Calu3 (cell line): ENCODE data around the gene CACNA2D2. TPM values are rescaled to one million over a fixed set of nuclear protein-coding genes. Genes with fewer than 3 reads are reported as not detected.

Experiments
- BruUV-seq: library from RNA; stranded (reverse); fragments of 400-500 nt; replicated peaks from 2 replicates; lab custom pipeline; 2021; lab: Mats Ljungman, UMichigan
- CTCF ChIA-PET: fragments of 300-600 bp; sonication (Branson Sonifier 250); formaldehyde crosslinking; loops from one replicate; lab custom pipeline; 2022; ENCODE audit warnings: antibody characterized with exemption; lab: Charles Lee
- DNase-seq: peaks from one replicate; pipeline ENCODE4 v3.0.0; 2022
- H3K27ac Mint-ChIP-seq: one replicate; pipeline ENCODE4 v1.8.0; 2022; ENCODE audit warnings: mixed read lengths; ENCODE audit not compliant: unreplicated experiment
- H3K27me3 Mint-ChIP-seq: one replicate; pipeline ENCODE4 v1.8.0; 2022; ENCODE audit warnings: mixed read lengths; ENCODE audit not compliant: unreplicated experiment
- H3K36me3 Mint-ChIP-seq: one replicate; pipeline ENCODE4 v1.8.0; 2022; ENCODE audit warnings: mild to moderate bottlenecking, moderate library complexity, mixed read lengths; ENCODE audit not compliant: insufficient read depth, unreplicated experiment
- H3K4me1 Mint-ChIP-seq: one replicate; pipeline ENCODE4 v1.8.0; 2022; ENCODE audit warnings: mild to moderate bottlenecking, low read depth, mixed read lengths; ENCODE audit not compliant: unreplicated experiment
- H3K4me3 Mint-ChIP-seq: one replicate; pipeline ENCODE4 v1.8.0; 2022; ENCODE audit warnings: mild to moderate bottlenecking, low read depth, moderate library complexity, mixed read lengths; ENCODE audit not compliant: unreplicated experiment
- H3K9me3 Mint-ChIP-seq: one replicate; pipeline ENCODE4 v1.8.0; 2022; ENCODE audit warnings: low read depth, mixed read lengths; ENCODE audit not compliant: unreplicated experiment
- intact Hi-C: fragments of 100-400 bp; cut with micrococcal nuclease; formaldehyde crosslinking; loops from one replicate; pipeline ENCODE4 v1.10.0; 2022; ENCODE audit not compliant: unreplicated experiment
- total RNA-seq: library from RNA; stranded (reverse); gene quantifications from 2 replicates; pipeline ENCODE4 v1.2.3, GENCODE V29; 2022
- TF ChIP-seq, protein P1 (sequence below): fragments of 200-600 bp; IDR thresholded peaks from one replicate; pipeline ENCODE4 v1.8.0; 2022; ENCODE audit warnings: antibody characterized with exemption; ENCODE audit not compliant: unreplicated experiment

The CACNA2D2 gene
- total RNA-seq, 1 experiment from 2014 or later: 0.12 TPM

DNA sequence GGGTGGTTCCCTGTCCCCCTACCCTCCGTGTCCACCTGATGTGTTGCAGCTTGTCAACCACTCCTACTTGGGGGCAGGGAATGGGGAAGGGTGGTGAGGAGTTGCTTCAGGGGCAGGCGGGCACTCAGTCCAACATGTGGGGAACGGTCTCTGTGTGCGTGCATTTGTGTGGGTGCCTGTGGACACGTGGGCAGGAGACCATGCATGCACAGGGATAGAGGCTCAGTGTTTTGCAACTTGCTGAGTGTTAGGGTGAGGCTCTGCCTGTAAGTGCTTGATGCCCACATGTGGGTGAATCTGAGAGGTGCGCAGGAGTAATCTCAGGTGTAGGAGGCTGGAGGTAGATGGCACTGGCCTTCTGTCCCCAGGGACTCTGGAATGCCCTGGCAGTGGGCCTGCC is 119.7 kb downstream of the CACNA2D2 start:
- no TSS peak for BruUV-seq

DNA sequence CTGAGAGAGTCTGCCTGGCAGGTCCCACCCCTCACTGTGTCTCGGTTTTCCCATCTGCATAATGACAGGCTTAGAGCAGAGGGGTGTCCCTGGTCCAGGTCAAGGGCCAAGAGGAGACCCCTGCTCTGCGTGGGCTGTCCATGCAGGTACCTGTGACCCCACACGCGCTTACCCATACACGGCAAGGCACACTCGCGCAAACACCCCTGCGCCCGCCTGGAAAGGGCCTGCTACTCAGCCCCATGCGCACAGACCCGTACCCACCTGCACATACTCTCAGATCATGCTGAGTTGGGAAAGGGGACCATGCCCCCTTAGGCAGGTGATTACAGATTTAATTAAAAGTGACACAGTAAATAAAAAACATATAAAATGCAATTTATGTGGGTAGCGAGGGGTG is 120.7 kb downstream of the CACNA2D2 start:
- no peaks in the 10 kb centered on the region for H3K9me3 Mint-ChIP-seq
- H3K4me1 Mint-ChIP-seq: no peaks in the 10 kb centered on the region
- no peak overlapping the region for H3K4me3 Mint-ChIP-seq
- peaks cover 98% of the 10 kb centered on the region for H3K27me3 Mint-ChIP-seq
- TF ChIP-seq, protein P1, sequence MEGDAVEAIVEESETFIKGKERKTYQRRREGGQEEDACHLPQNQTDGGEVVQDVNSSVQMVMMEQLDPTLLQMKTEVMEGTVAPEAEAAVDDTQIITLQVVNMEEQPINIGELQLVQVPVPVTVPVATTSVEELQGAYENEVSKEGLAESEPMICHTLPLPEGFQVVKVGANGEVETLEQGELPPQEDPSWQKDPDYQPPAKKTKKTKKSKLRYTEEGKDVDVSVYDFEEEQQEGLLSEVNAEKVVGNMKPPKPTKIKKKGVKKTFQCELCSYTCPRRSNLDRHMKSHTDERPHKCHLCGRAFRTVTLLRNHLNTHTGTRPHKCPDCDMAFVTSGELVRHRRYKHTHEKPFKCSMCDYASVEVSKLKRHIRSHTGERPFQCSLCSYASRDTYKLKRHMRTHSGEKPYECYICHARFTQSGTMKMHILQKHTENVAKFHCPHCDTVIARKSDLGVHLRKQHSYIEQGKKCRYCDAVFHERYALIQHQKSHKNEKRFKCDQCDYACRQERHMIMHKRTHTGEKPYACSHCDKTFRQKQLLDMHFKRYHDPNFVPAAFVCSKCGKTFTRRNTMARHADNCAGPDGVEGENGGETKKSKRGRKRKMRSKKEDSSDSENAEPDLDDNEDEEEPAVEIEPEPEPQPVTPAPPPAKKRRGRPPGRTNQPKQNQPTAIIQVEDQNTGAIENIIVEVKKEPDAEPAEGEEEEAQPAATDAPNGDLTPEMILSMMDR: no peak
- H3K36me3 Mint-ChIP-seq: no peaks in the 10 kb centered on the region
- no peak overlapping the region for H3K27ac Mint-ChIP-seq
- CTCF ChIA-PET: no interaction called here
- intact Hi-C loops: no loop called here
- no peak for DNase-seq
- BruUV-seq: no TSS peak

More for the DNA sequence above, 119.7 kb downstream of the CACNA2D2 start:
- Mint-ChIP-seq H3K4me1 (no peaks in the 10 kb centered on the region), H3K9me3 (no peaks in the 10 kb centered on the region), H3K27ac (no peak overlapping the region), H3K36me3 (no peaks in the 10 kb centered on the region), H3K27me3 (peaks cover 89% of the 10 kb centered on the region), H3K4me3 (no peak overlapping the region)
- TF ChIP-seq, protein P1: no peak
- no peak for DNase-seq
- CTCF ChIA-PET: no interaction called here
- intact Hi-C loops: no loop called here

DNA sequence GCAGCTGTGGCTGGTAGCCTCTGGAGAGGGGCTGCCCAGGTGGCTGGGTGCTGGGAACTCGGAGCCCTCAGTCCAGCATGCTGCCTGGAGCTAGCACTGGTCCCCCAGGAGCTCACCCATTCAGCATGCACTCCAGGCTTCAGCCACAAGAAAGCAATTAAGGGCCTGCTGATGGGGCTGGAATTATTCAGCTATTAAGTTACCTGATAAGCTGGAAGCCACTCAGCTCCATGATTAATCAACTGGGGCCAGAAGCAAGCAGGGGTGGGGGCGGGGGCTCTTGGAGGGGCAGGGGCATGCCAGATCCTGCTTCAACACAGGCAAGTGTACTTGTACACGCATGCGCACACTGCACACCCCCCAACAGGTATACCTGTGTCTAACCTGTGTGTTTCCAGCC is 122.1 kb downstream of the CACNA2D2 start:
- no TSS peak for BruUV-seq
- no peaks in the 10 kb centered on the region for H3K36me3 Mint-ChIP-seq
- H3K27ac Mint-ChIP-seq: no peak overlapping the region
- peaks cover 96% of the 10 kb centered on the region for H3K27me3 Mint-ChIP-seq
- no peak for DNase-seq
- no peaks in the 10 kb centered on the region for H3K4me1 Mint-ChIP-seq
- no peaks in the 10 kb centered on the region for H3K9me3 Mint-ChIP-seq
- intact Hi-C loops: no loop called here
- CTCF ChIA-PET: interaction anchor here (0.6 to 1.1 kb wide), 5 partner anchors 10 to 258 kb away, joined by 3 to 4 read pairs (median 4); partner anchors contain the start of gene C3orf18
- TF ChIP-seq, protein P1: no peak
- H3K4me3 Mint-ChIP-seq: no peak overlapping the region

DNA sequence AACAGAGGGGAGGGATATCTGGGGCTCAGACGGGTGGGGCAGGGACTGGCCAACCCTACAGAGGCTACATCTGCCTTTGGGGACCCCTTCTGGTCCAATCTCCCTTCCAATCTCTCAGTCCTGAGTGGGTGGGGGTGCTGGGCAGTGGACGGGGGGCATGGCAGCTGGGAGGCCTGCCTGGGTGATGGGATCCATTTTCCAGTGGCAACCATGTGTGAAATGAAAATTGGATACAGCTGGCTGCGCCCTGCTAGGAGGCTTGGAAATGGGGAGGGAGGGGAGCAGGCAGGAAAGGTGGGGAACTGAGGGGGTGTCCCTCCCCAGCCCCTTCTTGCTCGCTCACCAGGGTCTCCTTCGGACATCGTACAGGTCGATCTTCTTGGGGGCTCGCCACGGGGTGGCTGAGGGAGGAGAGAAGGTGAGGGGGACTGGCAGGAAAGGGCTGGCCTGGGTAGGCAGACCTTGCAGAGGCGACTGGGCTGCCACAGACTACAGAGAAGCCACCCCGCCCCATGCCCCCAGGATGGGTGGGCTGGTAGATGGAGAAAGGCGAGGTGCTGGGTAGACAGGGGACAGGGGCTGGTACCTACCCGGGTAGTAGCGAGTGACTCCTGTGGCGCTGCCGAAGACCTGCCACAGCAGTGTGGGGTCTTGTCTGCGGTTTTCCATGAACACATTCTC is 122.9 kb downstream of the CACNA2D2 start:
- H3K9me3 Mint-ChIP-seq: no peaks in the 10 kb centered on the region
- TF ChIP-seq, protein P1: no peak
- peaks cover 94% of the 10 kb centered on the region for H3K27me3 Mint-ChIP-seq
- H3K4me3 Mint-ChIP-seq: no peak overlapping the region
- no peak overlapping the region for H3K27ac Mint-ChIP-seq
- intact Hi-C loops: no loop called here
- H3K36me3 Mint-ChIP-seq: no peaks in the 10 kb centered on the region
- no peaks in the 10 kb centered on the region for H3K4me1 Mint-ChIP-seq
- no TSS peak for BruUV-seq
- DNase-seq: no peak
- CTCF ChIA-PET: interaction anchor here (0.6 to 1.1 kb wide), 3 partner anchors 10 to 42 kb away, joined by 3 to 4 read pairs (median 3); no protein-coding TSS in a partner anchor
